ENCODE data around the gene SLC1A4.
A peak's percentile ranks its signal among the peaks of the same experiment; 100 is the strongest.

SLC1A4 gene

DNA sequence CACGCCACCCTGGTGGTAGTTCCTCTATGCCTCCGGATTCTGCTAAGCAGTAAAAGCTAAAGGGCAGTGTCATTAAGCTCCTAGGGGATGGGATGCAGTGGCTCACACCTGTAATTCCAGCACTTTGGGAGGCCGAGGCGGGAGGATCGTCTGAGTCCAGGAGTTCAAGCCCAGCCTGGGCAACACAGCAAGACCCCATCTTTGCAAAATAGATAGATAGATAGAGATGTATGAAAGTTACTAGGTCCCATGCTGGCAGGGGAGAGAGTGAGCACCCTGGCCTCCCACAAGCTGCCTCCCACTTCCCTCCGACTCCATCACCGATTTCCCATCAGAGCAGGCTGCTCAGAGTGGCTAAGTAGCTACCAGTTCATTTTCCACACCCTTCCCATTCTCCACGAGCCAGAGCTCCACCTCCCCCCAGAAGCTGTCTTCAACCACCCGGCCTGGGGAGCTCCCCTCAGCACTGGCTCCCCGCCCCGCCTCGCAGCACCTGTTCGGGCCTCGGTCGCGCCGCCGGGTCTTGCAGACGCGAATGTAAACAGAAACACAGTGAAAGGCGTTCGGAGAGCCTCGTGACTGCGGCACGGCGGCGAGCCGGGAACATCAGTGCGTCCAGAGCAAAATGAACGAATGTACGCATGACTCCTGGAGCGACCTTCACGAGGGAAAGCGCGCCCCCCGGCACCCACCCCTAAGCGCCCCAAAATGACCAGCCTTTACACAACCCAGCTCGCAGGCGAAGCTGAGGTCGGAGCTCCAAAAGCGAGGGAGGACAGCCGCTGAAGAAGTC is 66.4 kb downstream of the SLC1A4 start:
- DNase-seq = peak; percentile 48

DNA sequence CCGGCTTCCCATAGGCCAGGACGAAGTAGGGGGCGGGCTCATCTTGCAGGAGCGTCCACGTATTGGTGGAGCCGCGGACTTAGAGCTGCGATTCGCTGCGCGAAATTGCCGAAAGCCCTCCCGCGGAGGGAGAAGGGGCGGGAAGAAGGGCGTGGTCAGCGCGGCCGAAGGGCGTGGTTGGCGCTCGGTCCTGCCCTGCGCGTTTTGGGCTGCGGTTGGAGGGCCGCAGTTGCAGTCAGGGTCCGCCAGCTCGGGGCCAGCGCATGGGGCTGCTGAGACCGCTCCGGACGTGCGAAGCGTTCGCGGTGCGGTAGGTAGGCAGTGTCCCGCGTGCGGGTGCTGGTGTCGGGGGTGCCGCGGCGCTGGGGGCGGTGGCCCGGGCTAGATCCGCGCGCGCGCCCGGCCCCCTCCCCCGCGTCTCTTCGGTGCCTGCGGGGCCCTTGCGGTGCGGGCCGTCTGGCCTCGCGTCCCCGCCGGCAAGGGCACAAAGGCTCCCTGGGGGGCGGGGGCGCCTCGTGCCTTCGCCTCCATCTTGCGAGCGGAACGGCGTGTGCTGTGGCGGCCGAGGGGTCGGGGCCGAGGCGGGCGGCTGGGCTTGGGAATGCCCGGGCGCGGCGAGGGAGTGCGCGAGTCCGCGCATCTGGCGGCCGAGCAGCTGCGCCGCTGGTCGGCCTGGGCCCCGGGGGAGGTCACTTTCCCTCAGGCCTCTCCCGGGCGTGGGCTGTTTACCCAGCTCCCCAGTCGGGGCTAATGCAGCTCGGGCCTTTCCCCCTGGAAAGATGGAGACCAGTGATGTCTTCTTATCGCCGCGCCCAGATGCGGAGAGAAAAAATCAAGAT is 67.2 kb downstream of the SLC1A4 start, which contains the start of gene CEP68:
TSS of gene CEP68 (plus strand) at position 202 of the 839 bp plus-strand sequence. CDS start 13,029 bp downstream, outside the sequence.
- DNase-seq = peak; percentile 97

DNA sequence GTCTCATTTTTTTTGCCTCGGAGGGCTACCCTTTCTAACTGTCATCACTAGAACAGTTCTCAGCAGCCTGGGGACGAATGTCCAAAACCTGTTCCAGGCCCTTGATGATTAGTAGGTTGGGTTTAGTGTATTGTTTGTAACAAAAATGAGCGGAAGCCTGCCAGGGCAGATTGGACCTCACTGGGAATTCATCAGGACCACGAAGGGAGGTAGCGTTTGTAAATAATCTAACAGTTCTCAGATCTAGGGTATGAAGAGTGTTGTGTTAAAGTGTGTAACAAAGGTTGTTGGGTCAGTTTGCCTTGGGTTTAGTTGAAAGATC is 67.8 kb downstream of the SLC1A4 start:
- DNase-seq = no peak

DNA sequence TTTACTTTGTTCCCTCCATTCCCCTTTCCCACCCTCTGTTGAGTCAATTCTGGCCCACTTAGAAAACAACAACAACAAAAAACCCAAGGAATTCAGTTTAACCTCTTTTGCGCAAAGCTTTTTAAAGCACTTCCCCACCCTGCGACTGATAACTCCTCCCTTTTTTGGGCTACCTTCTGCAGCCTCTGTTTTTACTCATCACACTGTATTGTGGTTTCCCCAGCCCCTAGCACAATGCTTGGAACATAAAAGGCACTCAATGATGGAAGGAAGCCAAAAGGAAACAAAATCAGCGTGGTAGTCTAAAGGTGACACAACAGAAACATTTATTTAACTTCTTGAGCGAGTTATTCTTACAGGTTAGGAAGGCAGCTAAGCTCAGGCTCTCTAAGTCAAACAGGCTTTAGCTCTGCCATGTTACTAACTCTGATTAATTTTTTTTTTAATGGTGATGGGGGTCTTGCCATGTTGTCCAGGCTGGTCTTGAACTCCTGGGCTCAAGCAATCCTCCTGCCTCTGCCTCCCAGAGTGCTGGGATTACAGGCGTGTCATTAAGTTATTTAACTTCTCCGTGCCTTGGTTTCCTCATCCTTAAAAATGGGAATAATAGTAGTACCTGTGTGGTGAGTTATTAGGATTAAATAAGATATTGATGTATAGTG is 68.3 kb downstream of the SLC1A4 start:
- DNase-seq = peak; percentile 76

DNA sequence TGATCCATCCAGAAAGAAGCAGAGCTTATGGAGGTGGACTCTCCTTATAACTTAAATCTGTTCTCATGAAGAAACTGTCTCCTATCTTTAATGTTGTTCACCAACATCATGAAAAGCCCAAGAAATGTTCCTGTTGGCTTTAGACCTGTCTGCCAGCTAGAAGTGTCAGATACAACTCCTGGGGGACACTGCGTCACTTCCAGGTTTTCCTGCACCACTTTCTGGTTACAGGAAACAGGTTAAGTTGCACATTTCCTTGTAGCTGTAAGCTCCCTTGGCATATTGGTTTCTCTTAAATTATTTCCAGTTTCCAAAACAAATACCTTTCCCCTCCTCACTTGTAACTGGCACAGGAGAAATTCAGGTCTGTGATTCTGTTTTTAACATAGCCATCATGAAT is 69.9 kb downstream of the SLC1A4 start:
- no peak for DNase-seq

DNA sequence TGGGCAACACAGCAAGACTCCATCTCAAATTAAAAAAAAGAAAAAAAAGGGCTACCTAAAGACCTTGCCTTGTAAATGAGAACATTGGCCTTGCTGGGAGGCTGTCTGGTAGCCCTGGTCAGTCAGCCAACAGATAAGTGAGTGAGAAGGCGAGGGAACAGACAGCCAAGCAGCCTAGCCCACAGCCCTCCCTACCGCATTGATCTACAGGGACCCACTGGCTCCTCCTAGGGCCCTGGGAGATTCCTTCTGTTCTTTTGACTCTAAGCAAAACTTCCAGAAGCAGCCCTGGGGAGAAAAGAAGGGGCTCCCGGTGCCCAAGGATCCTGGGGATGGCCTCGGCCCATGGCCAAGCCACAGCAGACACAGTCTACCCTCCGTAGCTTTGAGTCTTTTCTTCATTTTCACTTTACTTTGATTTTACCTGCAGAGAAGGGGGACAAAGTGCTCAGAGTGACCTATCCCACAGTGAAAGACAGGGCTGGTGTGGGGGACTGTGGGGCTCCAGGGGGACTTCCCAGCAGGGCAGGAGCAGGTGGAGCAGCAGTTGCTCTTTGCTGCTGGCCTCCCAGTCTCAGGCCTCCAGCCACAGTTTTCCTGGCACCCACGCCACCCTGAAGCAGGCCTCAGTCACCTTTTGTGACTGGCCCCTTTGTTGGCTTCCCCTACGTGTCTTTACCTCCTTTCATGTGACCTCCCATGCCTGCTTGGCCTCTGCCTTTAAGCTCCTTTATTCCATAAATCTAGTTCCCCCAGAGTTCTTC is 72.1 kb downstream of the SLC1A4 start:
- DNase-seq = no peak

DNA sequence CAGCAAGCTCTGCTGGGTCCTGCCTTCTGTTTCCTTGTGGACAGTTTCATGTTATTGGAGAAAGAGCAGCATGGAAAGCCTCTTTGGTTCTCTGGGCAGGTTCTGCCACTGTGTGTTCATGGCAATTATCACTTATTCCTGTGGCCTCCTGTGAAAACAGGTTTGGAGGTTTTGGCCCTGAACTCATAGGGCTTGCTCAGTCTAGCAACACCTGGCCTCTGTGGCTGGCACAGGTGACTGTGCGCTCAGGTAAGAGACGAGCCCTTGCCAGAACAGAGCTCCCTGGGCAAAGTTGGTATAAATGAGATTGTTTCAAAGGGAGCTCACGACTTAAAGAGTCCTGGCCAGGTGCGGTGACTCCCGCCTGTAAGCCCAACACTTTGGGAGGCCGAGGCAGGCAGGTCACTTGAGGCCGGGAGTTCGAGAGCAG is 72.7 kb downstream of the SLC1A4 start:
- DNase-seq = peak; percentile 62

DNA sequence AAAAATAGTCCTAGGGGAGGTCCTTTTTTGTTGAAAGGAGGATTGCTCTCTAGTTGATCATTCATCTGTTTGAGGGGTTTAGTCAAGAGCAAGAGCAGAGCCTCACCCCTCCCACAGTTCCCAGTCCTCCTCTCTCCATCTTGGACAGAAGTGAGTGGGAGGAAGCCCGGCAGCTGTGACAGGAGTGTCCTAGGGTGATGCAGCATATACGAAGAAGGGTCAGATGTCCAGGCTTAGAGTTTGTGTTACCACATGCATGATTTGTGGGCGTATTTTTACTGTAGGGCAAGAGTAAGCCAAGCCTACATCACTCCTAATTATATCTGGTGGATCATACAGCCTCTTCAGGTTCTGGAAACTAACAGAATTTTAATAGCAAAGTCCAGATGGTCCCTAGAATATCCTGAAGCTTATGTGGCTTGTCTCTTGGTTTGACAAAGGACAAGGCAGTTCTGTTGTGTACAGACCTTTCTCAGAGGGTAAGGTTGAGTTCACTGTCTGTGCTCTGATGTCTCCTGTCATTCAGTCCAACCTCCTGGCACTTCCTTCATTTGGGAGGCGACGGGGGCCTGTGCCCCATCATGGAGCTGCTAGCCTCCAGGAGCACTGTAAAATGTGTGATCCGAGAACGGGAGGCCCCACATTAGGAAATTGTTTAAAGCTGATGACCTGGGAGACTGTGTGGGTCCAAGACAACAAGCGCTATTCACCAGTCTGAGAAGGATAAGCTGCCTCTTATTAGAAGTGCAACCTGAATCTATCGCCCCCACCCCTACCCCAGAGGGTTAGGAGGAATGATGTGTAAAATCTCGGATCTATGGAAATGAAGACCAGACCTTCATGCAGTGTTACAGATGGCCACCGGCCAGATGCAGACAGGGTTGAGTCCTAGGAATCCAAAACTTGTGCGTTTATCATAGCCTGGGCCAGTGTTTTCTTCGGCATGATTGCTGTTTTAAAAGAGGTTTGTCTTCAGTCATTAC is 73.9 kb downstream of the SLC1A4 start:
- no peak for DNase-seq

DNA sequence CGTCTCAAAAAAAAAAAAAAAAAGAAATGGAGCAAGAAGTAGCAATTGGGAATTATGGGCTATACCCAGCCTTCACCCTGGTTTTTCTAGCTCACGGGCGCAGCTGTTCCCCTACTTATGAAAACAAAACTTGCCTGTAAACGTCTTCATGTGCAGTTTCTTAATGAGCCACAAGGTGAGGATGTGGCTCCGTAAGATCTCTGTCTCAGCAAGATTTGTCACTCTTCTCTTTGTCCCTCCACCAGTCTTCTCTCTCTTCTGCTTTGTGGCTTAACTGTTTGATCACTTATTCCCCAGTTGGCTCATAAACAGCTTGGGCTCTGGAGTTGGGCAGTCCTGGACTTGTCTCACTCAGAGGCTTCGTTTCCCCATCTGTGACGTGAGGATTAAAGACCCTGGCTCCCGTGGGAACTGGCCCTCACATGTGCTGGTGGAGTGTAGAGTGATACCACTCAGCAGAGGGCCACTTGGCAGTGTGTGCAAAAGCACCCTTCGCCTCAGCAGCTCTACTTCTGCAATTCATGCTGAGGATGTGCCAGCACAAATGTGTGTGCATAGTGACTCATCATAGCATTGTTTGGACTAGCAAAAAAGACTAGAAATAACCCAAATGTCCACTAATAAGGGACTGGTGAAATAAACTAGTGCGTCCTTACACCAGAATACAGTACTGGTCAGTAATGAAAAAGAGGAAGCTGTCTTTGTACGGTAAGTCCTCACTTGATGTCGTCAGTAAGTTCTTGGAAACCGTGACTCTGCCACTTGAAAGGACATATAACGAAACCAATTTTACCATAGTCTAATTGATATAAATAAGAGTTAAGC is 75.7 kb downstream of the SLC1A4 start:
- DNase-seq = peak; percentile 80

DNA sequence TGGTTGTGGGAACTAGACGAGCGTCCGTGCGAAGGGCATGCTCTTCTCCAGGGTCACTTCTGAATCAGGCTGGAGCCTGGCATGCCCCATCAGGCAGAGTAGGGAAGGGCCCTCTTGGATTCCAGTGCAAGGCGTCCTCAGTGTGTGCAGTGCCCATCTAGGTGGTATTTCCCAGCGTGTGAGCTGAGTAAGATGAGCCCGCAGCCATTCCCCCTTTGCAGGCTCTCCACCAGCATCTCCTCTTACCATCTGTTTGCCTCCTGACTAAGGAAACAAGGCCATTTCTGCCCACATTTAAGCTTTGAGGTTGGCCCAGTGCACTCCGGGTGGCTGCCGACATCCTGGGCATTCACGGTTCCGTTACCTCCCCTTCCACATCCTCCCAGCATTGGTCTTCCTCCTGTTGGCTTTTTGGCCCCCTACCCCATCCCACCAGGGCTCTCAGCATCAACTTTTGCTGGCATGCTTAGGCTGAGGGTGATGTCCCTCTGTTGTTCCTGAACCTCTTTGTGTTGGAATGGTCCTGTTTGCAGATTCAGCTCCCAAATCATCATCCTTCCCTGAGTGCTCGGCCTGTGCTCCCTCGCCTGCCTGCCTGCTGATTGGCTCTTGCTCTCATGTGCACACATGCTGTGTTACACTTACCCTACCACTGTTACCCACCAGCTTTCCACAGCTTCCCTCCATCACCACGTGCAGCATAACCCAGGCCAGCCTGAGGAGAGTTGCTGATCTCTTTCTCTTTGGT is 78.8 kb downstream of the SLC1A4 start:
- no peak for DNase-seq

DNA sequence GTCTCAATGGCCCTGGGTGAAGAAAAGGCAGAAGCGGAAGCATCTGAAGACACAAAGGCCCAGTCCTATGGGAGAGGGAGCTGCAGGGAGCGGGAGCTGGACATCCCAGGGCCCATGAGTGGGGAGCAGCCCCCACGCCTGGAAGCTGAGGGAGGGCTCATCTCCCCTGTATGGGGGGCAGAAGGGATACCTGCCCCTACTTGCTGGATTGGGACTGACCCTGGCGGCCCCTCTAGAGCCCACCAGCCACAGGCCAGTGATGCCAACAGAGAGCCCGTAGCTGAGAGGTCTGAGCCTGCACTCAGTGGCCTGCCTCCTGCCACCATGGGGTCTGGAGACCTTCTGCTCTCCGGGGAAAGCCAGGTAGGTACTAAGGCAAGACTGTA is 80.2 kb downstream of the SLC1A4 start:
- DNase-seq = no peak

DNA sequence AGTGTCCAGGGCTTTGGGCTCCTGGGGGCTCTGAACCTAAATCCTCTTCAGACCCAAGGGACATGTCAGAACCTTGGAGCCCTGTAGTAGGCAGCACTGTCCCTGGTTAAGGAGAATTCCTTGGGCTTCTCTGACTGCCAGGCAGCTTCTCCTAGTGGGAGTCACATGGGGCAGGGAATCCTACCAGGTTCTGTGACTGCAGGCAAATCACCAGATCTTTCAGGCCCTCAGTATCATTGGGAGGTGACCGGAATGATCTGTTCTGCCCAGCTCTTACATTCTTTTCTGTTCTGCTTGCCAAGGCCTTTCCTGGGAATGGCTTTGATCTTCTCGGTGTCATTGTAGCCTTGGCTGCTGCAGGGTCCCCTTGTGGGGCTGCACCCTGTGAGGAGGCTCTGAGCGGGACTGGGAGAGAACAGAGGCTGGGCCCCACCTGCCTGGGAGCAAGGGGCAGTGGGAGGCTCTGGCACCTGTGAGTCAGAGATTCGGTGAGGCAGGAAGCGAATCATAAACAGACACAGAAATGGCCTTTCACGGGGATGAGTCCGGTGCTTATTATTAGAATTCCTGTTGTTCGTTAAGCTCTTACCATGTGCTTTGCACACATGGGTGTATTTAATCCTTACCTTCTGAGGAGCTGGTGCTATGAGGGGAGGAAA is 81.1 kb downstream of the SLC1A4 start:
- no peak for DNase-seq

DNA sequence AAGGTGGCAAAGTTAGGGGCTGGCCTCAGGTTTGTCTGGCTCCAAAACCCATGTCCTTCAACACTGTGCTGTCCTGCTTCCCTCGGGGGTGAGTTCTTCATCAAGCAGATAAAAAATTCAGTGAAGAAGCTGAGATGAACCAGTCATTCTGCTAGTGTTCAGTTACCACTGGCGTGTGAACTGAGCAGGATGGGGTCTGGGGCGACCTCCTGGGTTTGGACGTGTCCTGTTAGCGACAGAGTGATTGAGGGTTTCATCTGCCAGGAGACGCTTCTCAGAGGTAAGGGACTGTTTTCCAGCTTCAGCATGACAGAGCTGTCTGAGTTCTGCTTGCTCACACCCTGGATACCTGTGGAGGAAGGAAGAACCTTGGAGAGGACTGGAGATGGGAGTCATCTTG is 81.7 kb downstream of the SLC1A4 start:
- DNase-seq = no peak

DNA sequence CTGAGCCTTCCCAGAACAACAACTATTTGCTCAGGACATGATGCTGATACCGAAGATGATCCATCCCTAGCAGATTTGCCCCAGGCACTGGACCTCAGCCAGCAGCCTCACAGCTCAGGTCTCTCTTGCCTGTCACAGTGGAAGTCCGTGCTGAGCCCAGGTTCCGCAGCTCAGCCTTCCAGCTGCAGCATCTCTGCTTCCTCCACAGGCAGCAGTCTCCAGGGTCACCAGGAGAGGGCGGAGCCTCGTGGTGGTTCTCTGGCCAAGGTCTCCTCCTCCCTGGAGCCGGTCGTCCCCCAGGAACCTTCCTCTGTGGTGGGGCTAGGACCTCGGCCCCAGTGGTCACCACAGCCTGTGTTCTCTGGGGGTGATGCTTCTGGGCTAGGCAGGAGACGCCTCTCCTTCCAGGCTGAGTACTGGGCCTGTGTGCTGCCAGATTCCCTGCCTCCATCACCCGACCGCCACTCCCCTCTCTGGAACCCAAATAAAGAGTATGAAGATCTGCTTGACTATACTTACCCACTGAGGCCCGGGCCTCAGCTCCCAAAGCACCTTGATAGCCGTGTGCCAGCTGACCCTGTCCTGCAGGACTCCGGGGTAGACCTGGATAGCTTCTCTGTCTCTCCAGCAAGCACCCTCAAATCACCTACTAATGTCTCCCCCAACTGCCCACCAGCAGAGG is 82.4 kb downstream of the SLC1A4 start:
- DNase-seq = no peak

DNA sequence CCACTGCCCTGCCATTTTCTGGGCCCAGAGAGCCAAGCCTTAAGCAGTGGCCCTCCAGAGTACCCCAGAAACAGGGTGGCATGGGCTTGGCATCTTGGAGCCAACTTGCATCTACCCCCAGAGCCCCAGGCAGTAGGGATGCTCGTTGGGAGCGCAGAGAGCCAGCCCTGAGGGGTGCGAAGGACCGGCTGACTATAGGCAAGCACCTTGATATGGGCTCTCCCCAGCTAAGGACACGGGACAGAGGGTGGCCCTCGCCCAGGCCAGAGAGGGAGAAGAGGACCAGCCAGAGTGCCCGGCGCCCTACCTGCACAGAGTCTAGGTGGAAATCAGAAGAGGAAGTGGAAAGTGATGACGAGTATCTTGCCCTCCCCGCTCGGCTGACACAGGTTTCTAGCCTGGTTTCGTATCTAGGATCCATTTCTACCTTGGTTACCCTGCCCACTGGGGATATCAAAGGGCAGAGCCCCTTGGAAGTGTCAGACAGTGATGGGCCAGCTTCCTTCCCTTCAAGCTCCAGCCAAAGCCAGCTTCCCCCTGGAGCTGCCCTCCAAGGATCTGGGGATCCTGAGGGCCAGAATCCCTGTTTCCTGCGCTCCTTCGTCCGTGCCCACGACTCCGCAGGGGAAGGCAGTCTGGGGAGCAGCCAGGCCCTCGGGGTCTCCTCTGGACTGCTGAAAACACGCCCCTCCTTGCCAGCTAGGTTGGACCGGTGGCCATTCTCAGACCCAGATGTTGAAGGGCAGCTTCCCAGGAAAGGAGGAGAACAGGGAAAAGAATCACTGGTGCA is 83.2 kb downstream of the SLC1A4 start:
- no peak for DNase-seq
